Esophagus (tissue), 2 donors: ENCODE data around the gene NAAA. TPM values are rescaled to one million over a fixed set of nuclear protein-coding genes. Genes with fewer than 3 reads are reported as not detected.
A peak's percentile ranks its signal among the peaks of the same experiment; 100 is the strongest.
"Not testable (repeated sequence)": the region's sequence is repeated elsewhere in the genome, so short reads cannot be mapped to it uniquely, and the experiment has no call there.

ENCODE experiments used
- H3K27ac ChIP-seq, 2 donors: one replicate each; pipeline ENCODE4 v1.5.1; 2013; ENCODE audit warnings: low read depth in 2 of 2, mild to moderate bottlenecking in 2 of 2, inconsistent platforms in 1 of 2, low read length in 1 of 2, moderate library complexity in 1 of 2
- H3K27me3 ChIP-seq, 2 donors: one replicate each; pipeline ENCODE4 v1.6.1; 2013; ENCODE audit warnings: low read length in 2 of 2, control low read depth in 1 of 2, mild to moderate bottlenecking in 1 of 2; ENCODE audit not compliant: insufficient read depth in 2 of 2, control insufficient read depth in 1 of 2
- H3K36me3 ChIP-seq, 2 donors: one replicate each; pipeline ENCODE4 v1.6.1; 2013; ENCODE audit warnings: low read length in 1 of 2; ENCODE audit not compliant: control insufficient read depth in 2 of 2, insufficient read depth in 2 of 2
- H3K4me1 ChIP-seq, 2 donors: one replicate each; pipeline ENCODE4 v1.6.1; 2013; ENCODE audit warnings: low read length in 1 of 2; ENCODE audit not compliant: control insufficient read depth in 2 of 2, insufficient read depth in 2 of 2
- H3K4me3 ChIP-seq, 2 donors: one replicate each; pipeline ENCODE4 v1.5.1; 2013; ENCODE audit warnings: low read length in 2 of 2, mild to moderate bottlenecking in 2 of 2, low read depth in 1 of 2, moderate library complexity in 1 of 2
- H3K9me3 ChIP-seq, 2 donors: one replicate each; pipeline ENCODE4 v1.6.1; 2013; ENCODE audit warnings: mild to moderate bottlenecking in 2 of 2, low read depth in 1 of 2, low read length in 1 of 2, moderate library complexity in 1 of 2; ENCODE audit not compliant: control insufficient read depth in 2 of 2, insufficient read depth in 1 of 2
- WGBS, 2 donors: extraction: QIAGEN DNeasy Blood & Tissue Kit; methylation state at CpG; one replicate each; pipeline ENCODE4 v1.1.7; 2013; 5-methylcytosine and 5-hydroxymethylcytosine counted together
- polyA plus RNA-seq, 2 donors: library from polyadenylated mRNA; stranded (reverse); fragments of 200-250 nt; gene quantifications; one replicate each; pipeline ENCODE4 v1.2.3, GENCODE V29; 2013
- donor health status: healthy with polysubstance abuse.
- donor health status: Bipolar disorder and iron deficiency.

Gene NAAA
- polyA plus RNA-seq, 2 donors = 10.4 to 37.3 TPM

- H3K27me3 ChIP-seq, H3K4me1 ChIP-seq, H3K9me3 ChIP-seq, H3K4me3 ChIP-seq, H3K27ac ChIP-seq: not testable (repeated sequence)
- 77 to 79% methylated on average over 5 of the region's 5 CpGs for WGBS, 2 donors
- peaks cover 5 to 18% of the 10 kb centered on the region in 2 donors for H3K36me3 ChIP-seq
Measured at GRCh38 chr4:75954811-75955210, 14.0 kb upstream of the NAAA start.

- 53 to 68% methylated on average over 2 of the region's 2 CpGs for WGBS, 2 donors
- Histone ChIP-seq H3K27ac (no peak overlapping the region), H3K36me3 (peaks cover 5 to 14% of the 10 kb centered on the region in 2 donors), H3K4me1 (no peaks in the 10 kb centered on the region), H3K4me3 (no peak overlapping the region), H3K27me3 (no peaks in the 10 kb centered on the region), H3K9me3 (no peaks in the 10 kb centered on the region)
Measured at GRCh38 chr4:75953509-75953908, 12.7 kb upstream of the NAAA start.

GRCh38 chr4:75950213-75950815 lies 9.5 kb upstream of the NAAA start:
- Histone ChIP-seq H3K4me3 (no peak overlapping the region), H3K9me3 (no peaks in the 10 kb centered on the region), H3K4me1 (no peaks in the 10 kb centered on the region), H3K27ac (no peak overlapping the region), H3K27me3 (no peaks in the 10 kb centered on the region), H3K36me3 (peaks cover 3 to 5% of the 10 kb centered on the region in 2 donors)
- WGBS, 2 donors = 63 to 72% methylated on average over 3 of the region's 3 CpGs

- H3K36me3 ChIP-seq = peaks cover 2 to 3% of the 10 kb centered on the region in 2 donors
Measured at GRCh38 chr4:75948822-75949444, 8.1 kb upstream of the NAAA start.

GRCh38 chr4:75939890-75940691 lies 722 bp downstream of the NAAA start:
- peak overlapping the region; percentile 83 to 87 for H3K27ac ChIP-seq

More at GRCh38 chr4:75948822-75949444, 8.1 kb upstream of the NAAA start:
- H3K9me3 ChIP-seq = no peaks in the 10 kb centered on the region
- H3K4me1 ChIP-seq = no peaks in the 10 kb centered on the region
- no peak overlapping the region for H3K4me3 ChIP-seq
- H3K27me3 ChIP-seq = no peaks in the 10 kb centered on the region
- no peak overlapping the region for H3K27ac ChIP-seq
- WGBS, 2 donors = 70 to 79% methylated on average over 5 of the region's 5 CpGs

GRCh38 chr4:75935628-75936027 lies 5.2 kb downstream of the NAAA start:
- H3K9me3 ChIP-seq = no peaks in the 10 kb centered on the region
- WGBS, 2 donors = 91 to 96% methylated on average over 1 of the region's 1 CpG

More at GRCh38 chr4:75939890-75940691, 722 bp downstream of the NAAA start:
- Histone ChIP-seq H3K9me3 (no peaks in the 10 kb centered on the region), H3K36me3 (no peaks in the 10 kb centered on the region), H3K27me3 (no peaks in the 10 kb centered on the region), H3K4me1 (peaks cover 0 to 4% of the 10 kb centered on the region in 2 donors), H3K4me3 (peak overlapping the region; percentile 86 to 99)
- 0 to 1% methylated on average over 65 to 67 of the region's 67 CpGs for WGBS, 2 donors

GRCh38 chr4:75930152-75930551 lies 10.7 kb downstream of the NAAA start:
- WGBS, 2 donors = 89 to 92% methylated on average over 3 of the region's 3 CpGs
- Histone ChIP-seq H3K9me3 (no peaks in the 10 kb centered on the region), H3K4me1 (no peaks in the 10 kb centered on the region), H3K4me3 (no peak overlapping the region), H3K27ac (no peak overlapping the region), H3K27me3 (no peaks in the 10 kb centered on the region), H3K36me3 (peaks cover 9 to 12% of the 10 kb centered on the region in 2 donors)

More at GRCh38 chr4:75935628-75936027, 5.2 kb downstream of the NAAA start:
- Histone ChIP-seq H3K4me3 (no peak overlapping the region), H3K27me3 (no peaks in the 10 kb centered on the region), H3K27ac (no peak overlapping the region), H3K4me1 (peaks cover 0 to 4% of the 10 kb centered on the region in 2 donors), H3K36me3 (peaks cover 4% of the 10 kb centered on the region in 2 donors)

GRCh38 chr4:75924916-75925315 lies 15.9 kb downstream of the NAAA start:
- WGBS, 2 donors = 96% methylated on average over 11 of the region's 11 CpGs
- not testable (repeated sequence) for H3K9me3 ChIP-seq, H3K27me3 ChIP-seq, H3K27ac ChIP-seq, H3K4me1 ChIP-seq, H3K4me3 ChIP-seq
- H3K36me3 ChIP-seq = peaks cover 9 to 11% of the 10 kb centered on the region in 2 donors

- Histone ChIP-seq H3K4me3 (no peak overlapping the region), H3K27me3 (no peaks in the 10 kb centered on the region), H3K27ac (no peak overlapping the region), H3K4me1 (no peaks in the 10 kb centered on the region), H3K36me3 (peaks cover 9 to 14% of the 10 kb centered on the region in 2 donors), H3K9me3 (no peaks in the 10 kb centered on the region)
- 86 to 90% methylated on average over 5 of the region's 5 CpGs for WGBS, 2 donors
Measured at GRCh38 chr4:75924309-75924827, 16.4 kb downstream of the NAAA start.
